ENCODE results near the gene CPSF4L. TPM values are rescaled to one million over a fixed set of nuclear protein-coding genes. Genes with fewer than 3 reads are reported as not detected.

CPSF4L gene
- total and polyA plus RNA-seq, 2 of the 13 experiments (the other 11 are each of a cell fraction or from before 2014, with no cell fraction given): 0.73 to 1.6 TPM

DNA sequence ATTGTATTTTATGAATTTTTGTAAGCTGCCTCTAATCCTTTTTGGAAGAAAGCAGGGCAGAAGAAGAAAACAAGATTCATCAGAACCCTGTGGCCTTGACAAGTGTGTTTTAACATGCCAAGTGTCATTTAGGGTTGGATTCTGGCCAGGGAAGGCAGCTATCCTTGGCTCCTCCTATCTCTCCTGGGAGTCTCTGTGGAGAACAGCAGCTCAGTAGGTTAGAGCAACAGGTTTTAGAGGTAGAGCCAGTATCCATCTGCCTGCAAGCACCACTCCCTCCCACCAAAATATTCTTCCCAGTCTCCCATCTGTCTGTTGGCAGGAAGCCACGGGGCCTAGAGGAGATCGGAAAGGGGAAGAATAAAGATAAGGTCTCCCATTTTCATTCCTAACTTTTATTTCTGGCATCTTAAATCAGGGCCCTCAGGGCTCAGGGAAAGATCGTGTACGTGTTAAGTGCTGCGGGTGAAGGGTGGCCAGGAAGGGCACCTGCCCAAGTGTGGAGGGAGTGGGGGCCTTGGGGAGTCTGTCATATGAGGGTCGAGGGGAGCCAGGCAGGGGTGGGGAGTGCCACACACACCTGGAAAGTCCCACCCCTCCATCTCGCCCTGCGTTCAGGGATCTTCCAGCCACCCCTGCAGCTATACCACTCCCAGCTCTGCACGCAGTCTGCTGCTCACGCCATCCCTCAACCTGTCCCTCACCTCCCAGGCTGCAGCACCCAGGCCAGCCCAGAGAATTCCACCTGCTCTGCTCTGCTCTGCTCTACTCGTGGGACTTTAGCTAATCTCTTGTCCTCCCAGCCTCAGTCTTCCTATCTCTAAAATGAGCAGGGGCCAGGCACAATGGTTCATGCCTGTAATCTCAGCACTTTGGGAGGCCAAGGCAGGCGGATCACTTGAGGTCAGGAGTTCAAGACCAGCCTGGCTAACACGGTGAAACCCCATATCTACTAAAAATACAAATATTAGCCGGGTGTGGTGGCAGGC lies 17.1 kb upstream of the CPSF4L start (continued):
- TF ChIP-seq ZNF33A (CRISPR knock-in tag; IDR thresholded peaks at IDR 0.05; ENCODE audit: borderline replicate concordance) (no peak), SALL2 (CRISPR knock-in tag; IDR thresholded peaks at IDR 0.05) (no peak), POLR2AphosphoS5 (IDR thresholded peaks at IDR 0.05; ENCODE audit: low read depth, low read length) (no peak), SRF (IDR thresholded peaks at IDR 0.05; ENCODE audit: low read depth, low read length) (no peak), KDM6A (CRISPR knock-in tag; IDR thresholded peaks at IDR 0.05; ENCODE audit: low read depth) (no peak), NFRKB (IDR thresholded peaks at IDR 0.05) (no peak), SAP130 (CRISPR knock-in tag; IDR thresholded peaks at IDR 0.05; ENCODE audit: low read depth) (0 out of 2 replicates have a peak, but pooled peaks have one; percentile 1), THYN1 (CRISPR knock-in tag; IDR thresholded peaks at IDR 0.05; ENCODE audit: borderline replicate concordance, low read depth) (0 out of 2 replicates have a peak, but pooled peaks have one; percentile 57), BRF2 (CRISPR knock-in tag; IDR thresholded peaks at IDR 0.05) (peak; percentile 40; the same call in 1 of the 2 replicates), ARID2 (CRISPR knock-in tag; IDR thresholded peaks at IDR 0.05; ENCODE audit: borderline replicate concordance) (peak; percentile 82; the same call in 1 of the 2 replicates), ZNF12 (CRISPR knock-in tag; IDR thresholded peaks at IDR 0.05) (no peak), ZNF547 (CRISPR knock-in tag; IDR thresholded peaks at IDR 0.05) (no peak), ZNF235 (CRISPR knock-in tag; IDR thresholded peaks at IDR 0.05; ENCODE audit: borderline replicate concordance) (0 out of 2 replicates have a peak, but pooled peaks have one; percentile 67), EEA1 (CRISPR knock-in tag; IDR thresholded peaks at IDR 0.05; ENCODE audit: borderline replicate concordance) (0 out of 2 replicates have a peak, but pooled peaks have one; percentile 48), HMGXB4 (CRISPR knock-in tag; IDR thresholded peaks at IDR 0.05; ENCODE audit: borderline replicate concordance in 1 of 2, low read depth in 1 of 2) (no peak), ZNF18 (CRISPR knock-in tag; IDR thresholded peaks at IDR 0.05; ENCODE audit: insufficient replicate concordance) (peak; percentile 38), SIN3A (IDR thresholded peaks at IDR 0.05; ENCODE audit: borderline replicate concordance, low read depth, low read length) (no peak)
- TF ChIP-seq, protein P1, sequence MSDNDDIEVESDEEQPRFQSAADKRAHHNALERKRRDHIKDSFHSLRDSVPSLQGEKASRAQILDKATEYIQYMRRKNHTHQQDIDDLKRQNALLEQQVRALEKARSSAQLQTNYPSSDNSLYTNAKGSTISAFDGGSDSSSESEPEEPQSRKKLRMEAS (IDR thresholded peaks at IDR 0.05): 0 out of 2 replicates have a peak, but pooled peaks have one; percentile 1
- TF ChIP-seq, protein P2, sequence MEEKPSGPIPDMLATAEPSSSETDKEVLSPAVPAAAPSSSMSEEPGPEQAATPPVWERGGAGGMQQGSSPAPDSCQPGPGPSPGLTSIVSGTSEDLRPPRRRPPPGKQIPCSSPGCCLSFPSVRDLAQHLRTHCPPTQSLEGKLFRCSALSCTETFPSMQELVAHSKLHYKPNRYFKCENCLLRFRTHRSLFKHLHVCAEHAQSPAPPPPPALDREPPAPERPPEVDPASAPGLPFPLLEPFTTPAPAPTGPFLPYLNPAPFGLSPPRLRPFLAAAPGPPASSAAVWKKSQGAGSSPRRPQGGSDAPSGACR (CRISPR knock-in tag; IDR thresholded peaks at IDR 0.05): 0 out of 2 replicates have a peak, but pooled peaks have one; percentile 18

All from HepG2 (cell line).